NB4 (cell line): ENCODE data around the gene TM9SF1.

Experiments
- DNase-seq: peaks from one replicate; pipeline ENCODE4 v3.0.0; 2010; ENCODE audit warnings: low read depth
- H3K4me3 ChIP-seq: one replicate; pipeline ENCODE4 v1.5.1; 2011; ENCODE audit warnings: mild to moderate bottlenecking, low read depth, low read length, moderate library complexity
- MYC ChIP-seq: IDR thresholded peaks from 2 replicates; pipeline ENCODE4 v1.6.1; 2011; ENCODE audit warnings: low read depth, low read length
- POLR2A ChIP-seq: IDR thresholded peaks from 2 replicates; pipeline ENCODE4 v1.6.1; 2011; ENCODE audit warnings: mild to moderate bottlenecking; ENCODE audit not compliant: insufficient read length; ENCODE audit errors: extremely low read depth
- TF ChIP-seq, protein P1 (sequence below): IDR thresholded peaks from one replicate; pipeline ENCODE4 v1.5.1; 2012; ENCODE audit warnings: low read depth, low read length
- TF ChIP-seq, protein P2 (sequence below): IDR thresholded peaks from 2 replicates; pipeline ENCODE4 v1.6.1; 2011; ENCODE audit warnings: low read depth, low read length

TM9SF1 gene

DNA sequence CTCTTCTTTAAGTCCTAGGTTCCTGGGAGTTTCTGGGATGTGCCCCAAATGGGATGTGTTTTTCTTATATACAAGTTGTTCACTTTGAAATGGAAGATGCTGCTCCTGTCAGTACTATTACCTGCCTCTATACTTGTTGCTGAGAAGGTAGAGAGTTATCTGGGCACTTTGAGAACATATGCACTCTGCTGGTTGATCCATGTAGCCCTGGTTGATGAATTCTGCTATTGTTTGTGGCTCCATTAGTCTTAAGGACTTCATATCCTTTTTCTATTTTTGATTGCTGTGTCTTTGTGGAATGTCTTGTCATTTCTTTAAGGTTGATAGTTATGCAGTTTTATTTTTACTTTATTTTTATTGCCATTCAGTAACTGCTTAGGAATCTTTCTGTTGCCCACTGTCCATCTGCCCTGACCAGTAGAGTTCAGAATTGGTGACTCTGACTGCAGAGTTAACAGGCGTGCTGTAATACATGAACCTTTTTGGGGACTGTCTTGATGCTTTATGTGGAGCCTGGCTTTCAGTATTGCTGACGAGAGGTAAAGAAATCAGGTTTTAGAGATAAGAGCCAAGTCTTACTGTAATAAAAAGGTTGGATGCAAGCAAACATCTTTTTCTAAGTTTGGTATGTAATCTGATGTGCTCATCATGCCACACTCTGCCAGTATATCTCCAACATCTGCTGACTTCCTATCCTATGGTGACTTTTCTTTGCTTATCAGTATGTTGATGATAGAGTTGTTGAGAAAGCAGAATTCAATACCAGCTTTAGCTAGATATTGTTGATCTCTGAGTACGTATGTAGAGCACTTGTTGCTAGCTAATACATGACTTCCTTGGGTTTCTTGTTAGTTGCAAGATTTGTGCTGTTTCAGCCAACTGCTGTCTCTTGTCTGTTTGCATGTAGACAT, 39.1 kb upstream of the TM9SF1 start:
- TF ChIP-seq, protein P1, sequence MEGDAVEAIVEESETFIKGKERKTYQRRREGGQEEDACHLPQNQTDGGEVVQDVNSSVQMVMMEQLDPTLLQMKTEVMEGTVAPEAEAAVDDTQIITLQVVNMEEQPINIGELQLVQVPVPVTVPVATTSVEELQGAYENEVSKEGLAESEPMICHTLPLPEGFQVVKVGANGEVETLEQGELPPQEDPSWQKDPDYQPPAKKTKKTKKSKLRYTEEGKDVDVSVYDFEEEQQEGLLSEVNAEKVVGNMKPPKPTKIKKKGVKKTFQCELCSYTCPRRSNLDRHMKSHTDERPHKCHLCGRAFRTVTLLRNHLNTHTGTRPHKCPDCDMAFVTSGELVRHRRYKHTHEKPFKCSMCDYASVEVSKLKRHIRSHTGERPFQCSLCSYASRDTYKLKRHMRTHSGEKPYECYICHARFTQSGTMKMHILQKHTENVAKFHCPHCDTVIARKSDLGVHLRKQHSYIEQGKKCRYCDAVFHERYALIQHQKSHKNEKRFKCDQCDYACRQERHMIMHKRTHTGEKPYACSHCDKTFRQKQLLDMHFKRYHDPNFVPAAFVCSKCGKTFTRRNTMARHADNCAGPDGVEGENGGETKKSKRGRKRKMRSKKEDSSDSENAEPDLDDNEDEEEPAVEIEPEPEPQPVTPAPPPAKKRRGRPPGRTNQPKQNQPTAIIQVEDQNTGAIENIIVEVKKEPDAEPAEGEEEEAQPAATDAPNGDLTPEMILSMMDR = no peak
- TF ChIP-seq MYC (no peak), POLR2A (no peak)
- TF ChIP-seq, protein P2, sequence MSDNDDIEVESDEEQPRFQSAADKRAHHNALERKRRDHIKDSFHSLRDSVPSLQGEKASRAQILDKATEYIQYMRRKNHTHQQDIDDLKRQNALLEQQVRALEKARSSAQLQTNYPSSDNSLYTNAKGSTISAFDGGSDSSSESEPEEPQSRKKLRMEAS = no peak
- H3K4me3 ChIP-seq = peak overlapping the region; percentile 84
- no peak for DNase-seq

GRCh38 chr14:24233538-24233866, 38.3 kb upstream of the TM9SF1 start:
- TF ChIP-seq, protein P1 = no peak
- TF ChIP-seq POLR2A (no peak), MYC (no peak)
- TF ChIP-seq, protein P2 = no peak
- peak overlapping the region; percentile 84 for H3K4me3 ChIP-seq
- no peak for DNase-seq

DNA sequence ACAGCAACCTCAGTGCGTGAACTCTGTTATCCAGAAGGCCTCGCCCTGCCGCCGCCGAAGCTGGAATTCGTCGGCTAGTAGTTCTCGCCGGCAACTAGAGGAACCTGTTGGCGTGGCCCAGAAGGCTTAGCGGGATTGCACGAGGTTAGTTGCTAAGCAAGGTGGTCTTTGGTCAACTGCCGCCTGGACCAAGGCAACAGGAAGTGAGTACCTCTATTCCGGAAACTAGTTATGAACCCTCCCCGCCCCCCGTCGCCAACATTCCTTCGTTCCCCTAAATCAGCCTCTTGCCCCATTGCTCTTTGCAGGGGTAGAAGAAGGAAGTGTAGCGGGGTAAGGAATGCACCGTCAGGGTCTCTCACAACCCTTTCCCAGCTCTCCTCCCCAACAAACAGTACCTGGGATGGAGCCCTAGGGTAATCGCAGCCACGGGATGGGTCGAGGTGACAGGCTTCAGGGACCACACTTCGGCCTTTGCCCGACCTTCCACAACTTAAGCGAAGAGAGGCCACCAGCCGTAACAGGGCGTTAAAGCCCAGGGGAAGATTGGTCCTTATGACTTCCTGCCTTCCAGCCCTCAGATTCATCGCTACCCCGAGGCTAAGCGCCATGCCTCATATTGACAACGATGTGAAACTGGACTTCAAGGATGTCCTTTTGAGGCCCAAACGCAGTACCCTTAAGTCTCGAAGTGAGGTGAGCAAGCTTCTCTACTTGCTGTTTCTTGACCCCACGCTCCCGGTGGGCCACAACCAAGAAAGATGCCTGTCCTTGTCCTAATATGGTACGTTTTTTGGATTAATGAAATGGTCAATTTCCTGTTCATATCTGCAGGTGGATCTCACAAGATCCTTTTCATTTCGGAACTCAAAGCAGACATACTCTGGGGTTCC, 37.6 kb upstream of the TM9SF1 start, which contains the start of gene GMPR2:
Gene GMPR2, plus strand, starts transcription at position 285 of the 893 bp plus-strand sequence. Its CDS starts 325 bp downstream, at position 610.
- TF ChIP-seq, protein P2 = peak; percentile 84
- peak; percentile 88 for TF ChIP-seq MYC
- peak; percentile 16 for TF ChIP-seq POLR2A
- TF ChIP-seq, protein P1 = no peak
- DNase-seq = no peak
- H3K4me3 ChIP-seq = peak within 1 kb of the TSS; percentile 84

GRCh38 chr14:24232121-24232644, 36.9 kb upstream of the TM9SF1 start, which contains the start of gene NEDD8:
TSS of gene NEDD8 (minus strand) at chr14:24232367. CDS start at chr14:24232267, 100 bp downstream.
- TF ChIP-seq MYC = no peak
- TF ChIP-seq, protein P1 = no peak
- TF ChIP-seq, protein P2 = no peak
- peak; percentile 71 for TF ChIP-seq POLR2A
- DNase-seq = peak; percentile 97
- H3K4me3 ChIP-seq = peak within 1 kb of the TSS; percentile 84

DNA sequence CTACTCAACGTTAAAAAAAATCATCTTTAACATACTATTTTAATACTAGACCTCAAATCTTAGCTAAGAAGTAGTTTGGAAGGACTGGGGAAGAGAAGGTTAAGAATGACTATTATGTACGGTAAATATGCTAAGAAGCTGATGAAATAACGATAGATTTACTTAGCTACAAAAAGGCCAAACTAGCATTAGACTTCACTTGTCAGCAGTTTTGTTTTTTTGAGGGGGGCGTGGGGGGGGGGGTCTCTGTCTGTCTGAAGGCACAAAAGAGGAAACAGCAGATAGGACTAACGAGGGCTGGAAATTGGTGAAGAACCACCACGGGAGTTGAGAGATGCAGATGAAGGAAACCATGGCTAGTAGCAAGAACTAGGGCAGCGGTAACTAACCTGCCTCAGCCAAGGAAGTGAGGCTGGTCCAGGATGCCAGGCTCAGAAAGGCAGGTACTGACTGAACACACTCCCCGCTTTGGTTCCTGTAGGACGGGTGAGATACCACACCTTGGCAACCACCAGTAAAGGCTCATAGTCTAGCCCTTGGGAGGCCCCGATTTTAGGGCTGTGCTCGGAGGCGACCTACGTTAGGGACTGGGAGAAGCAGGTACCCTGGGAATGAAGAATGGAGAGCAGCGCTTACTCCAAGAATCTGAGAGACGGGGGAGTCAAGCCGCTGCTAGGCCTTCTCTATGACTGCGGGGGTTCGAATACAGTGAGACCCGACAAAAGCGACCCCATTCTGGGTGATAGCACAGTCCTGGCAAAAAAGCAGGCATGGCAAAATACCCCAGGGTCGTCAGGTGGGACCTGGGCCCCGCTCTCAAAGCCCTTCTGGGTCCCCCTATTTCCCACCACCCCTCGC, 36.3 kb upstream of the TM9SF1 start:
- TF ChIP-seq POLR2A (no peak), MYC (no peak)
- TF ChIP-seq, protein P2 = no peak
- TF ChIP-seq, protein P1 = no peak
- H3K4me3 ChIP-seq = peak overlapping the region; percentile 84
- DNase-seq = peak; percentile 30
